ENCODE data around the gene ACBD5. TPM values are rescaled to one million over a fixed set of nuclear protein-coding genes. Genes with fewer than 3 reads are reported as not detected.
"Not testable (repeated sequence)": the region's sequence is repeated elsewhere in the genome, so short reads cannot be mapped to it uniquely, and the experiment has no call there.

The ACBD5 gene, protein sequence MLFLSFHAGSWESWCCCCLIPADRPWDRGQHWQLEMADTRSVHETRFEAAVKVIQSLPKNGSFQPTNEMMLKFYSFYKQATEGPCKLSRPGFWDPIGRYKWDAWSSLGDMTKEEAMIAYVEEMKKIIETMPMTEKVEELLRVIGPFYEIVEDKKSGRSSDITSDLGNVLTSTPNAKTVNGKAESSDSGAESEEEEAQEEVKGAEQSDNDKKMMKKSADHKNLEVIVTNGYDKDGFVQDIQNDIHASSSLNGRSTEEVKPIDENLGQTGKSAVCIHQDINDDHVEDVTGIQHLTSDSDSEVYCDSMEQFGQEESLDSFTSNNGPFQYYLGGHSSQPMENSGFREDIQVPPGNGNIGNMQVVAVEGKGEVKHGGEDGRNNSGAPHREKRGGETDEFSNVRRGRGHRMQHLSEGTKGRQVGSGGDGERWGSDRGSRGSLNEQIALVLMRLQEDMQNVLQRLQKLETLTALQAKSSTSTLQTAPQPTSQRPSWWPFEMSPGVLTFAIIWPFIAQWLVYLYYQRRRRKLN
- total RNA-seq (2014; rRNA removed; shearing (Covaris generic)), result 15.6 and 20.4 TPM in 2 replicates

DNA sequence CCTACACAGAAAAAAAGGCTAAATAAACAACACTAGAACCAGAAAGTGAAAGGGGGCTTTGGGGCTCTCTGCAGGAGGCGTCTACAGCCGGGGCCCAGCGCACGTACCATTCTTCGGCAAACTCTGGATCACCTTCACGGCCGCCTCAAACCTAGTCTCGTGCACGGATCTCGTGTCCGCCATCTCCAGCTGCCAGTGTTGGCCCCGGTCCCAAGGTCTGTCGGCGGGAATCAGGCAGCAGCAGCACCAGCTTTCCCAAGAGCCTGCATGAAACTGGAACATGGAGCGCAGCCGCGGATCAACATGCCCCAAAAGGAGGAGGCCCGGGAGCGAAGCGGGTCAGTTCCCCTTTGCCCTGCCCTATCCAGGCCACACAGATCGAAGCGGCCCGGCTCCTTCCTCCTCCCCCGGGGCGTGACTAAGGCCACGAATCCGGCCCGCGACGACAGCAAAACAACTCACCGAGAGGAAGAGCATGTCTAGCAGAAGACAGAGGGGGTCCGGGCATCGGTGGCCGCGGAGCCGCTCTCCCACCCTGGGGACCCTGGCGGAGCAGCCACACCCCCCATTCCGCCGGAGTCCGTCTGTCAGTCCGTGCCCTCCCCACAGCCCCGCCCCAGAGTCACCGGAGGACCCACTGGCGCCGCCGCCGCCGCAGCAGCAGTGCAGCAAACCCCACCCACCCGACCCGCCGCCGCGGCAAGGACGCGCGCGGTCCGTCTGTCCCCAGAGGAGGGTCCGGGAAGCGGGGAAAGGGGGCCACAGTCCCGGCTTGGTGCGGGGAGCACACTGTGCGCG, at the start of gene ACBD5:
Gene ACBD5, minus strand, starts transcription at position 586 of the 798 bp plus-strand sequence. Its CDS starts 109 bp downstream, at position 477.
- Histone ChIP-seq H3K4me1 (replicated peaks) (peaks cover 19% of the 10 kb centered on the region), H3K36me3 (0 out of 2 replicates have a peak, but pooled peaks cover 5% of the 10 kb centered on the region), H3K27me3 (replicated peaks) (no peaks in the 10 kb centered on the region), H3K4me3 (peak within 1 kb of the TSS; percentile 75), H3K27ac (peak within 1 kb of the TSS; percentile 86), H3K9me3 (replicated peaks) (no peaks in the 10 kb centered on the region)
- DNase-seq (ENCODE audit: low read depth in 1 of 2, low spot score in 2 of 2), result peak; percentile 89 to 91

DNA sequence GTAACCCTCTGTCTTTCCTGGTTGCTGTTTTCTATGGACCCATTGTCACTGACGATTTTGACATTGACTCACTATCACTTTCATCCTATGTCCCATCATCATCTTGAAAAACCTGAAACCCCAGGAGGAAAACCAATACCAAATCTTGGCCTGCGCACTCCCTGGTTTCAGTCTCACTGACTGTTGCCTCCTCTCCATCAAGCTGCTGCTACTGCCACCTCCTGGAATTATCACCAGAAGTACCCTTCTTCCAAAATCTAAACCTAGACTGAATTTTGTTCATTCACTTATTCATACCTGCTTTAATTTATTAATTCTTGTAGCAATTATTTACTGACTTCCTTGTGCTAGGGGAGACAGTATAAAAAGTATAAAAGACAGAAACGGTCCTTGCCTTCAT, 44.5 kb upstream of the ACBD5 start:
- no peak overlapping the region for H3K27ac ChIP-seq
- no peak for DNase-seq (ENCODE audit: low read depth in 1 of 2, low spot score in 2 of 2)
- no peak overlapping the region for H3K4me3 ChIP-seq
- no peaks in the 10 kb centered on the region for H3K4me1 ChIP-seq (replicated peaks)
- H3K27me3 ChIP-seq (replicated peaks), result no peaks in the 10 kb centered on the region
- H3K36me3 ChIP-seq, result no peaks in the 10 kb centered on the region
- H3K9me3 ChIP-seq (replicated peaks), result no peaks in the 10 kb centered on the region

DNA sequence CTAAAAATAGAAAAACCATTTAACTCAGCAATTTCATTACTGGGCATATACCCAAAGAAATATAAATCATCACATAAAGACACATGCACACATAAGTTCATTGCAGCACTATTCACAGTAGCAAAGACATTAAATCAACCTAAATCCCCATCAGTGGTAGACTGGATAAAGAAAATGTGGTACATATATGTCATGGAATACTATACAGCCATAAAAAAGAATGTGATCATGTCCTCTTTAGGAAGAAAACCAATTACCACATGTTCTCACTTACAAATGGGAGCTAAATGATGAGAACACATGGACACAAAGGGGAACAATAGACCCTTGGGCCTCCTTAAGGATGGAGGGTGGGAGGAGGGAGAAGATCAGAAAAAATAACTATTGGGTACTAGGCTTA, 36.0 kb upstream of the ACBD5 start:
- H3K4me1 ChIP-seq (replicated peaks), result no peaks in the 10 kb centered on the region
- no peaks in the 10 kb centered on the region for H3K36me3 ChIP-seq
- no peak for DNase-seq (ENCODE audit: low read depth in 1 of 2, low spot score in 2 of 2)
- no peaks in the 10 kb centered on the region for H3K27me3 ChIP-seq (replicated peaks)
- no peak overlapping the region for H3K27ac ChIP-seq
- no peak overlapping the region for H3K4me3 ChIP-seq
- no peaks in the 10 kb centered on the region for H3K9me3 ChIP-seq (replicated peaks)

DNA sequence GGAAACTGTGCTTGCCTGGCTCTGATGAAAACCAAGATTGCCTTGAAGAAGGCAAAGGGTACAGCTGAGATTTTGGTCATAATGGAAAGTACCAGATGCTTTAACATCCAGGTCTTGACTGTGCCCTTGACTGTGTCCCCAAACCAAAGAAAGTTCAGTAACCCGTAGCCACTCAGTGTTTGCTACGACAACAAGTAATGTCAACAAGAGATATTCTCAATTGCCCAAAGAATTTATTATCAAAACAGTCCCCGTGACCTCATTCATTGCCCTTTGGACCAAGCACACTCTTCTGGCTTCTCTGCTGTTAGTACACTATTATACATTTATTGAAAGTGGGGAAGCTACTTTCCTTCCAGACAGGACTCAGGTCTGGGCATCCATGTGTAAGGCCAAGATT, 25.4 kb upstream of the ACBD5 start:
- H3K36me3 ChIP-seq; H3K27ac ChIP-seq; H3K4me1 ChIP-seq (replicated peaks); H3K27me3 ChIP-seq (replicated peaks); DNase-seq (ENCODE audit: low read depth in 1 of 2, low spot score in 2 of 2); H3K4me3 ChIP-seq; H3K9me3 ChIP-seq (replicated peaks): not testable (repeated sequence)

DNA sequence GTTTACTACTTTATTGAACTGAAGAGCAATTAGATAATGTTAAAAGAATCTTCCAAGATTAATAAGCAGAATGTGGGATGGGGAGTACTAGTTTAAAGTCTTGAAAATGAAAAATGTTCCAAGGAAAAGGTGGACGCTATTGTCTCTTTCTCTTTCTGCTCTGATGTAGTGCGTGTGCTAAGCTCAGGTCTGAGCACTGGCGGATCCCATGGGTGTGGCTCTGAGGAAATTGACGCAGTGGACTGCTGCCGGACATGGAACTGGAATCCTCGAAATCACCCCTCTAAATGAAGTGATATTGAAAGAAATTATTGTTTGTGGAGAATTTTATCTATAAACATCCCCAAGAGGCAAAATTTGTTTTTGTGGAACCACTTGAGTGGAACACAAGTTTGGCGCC, 22.2 kb upstream of the ACBD5 start:
- not testable (repeated sequence) for DNase-seq (ENCODE audit: low read depth in 1 of 2, low spot score in 2 of 2); H3K4me1 ChIP-seq (replicated peaks); H3K4me3 ChIP-seq; H3K27ac ChIP-seq; H3K36me3 ChIP-seq; H3K9me3 ChIP-seq (replicated peaks)
- H3K27me3 ChIP-seq (replicated peaks), result peaks cover 34% of the 10 kb centered on the region

DNA sequence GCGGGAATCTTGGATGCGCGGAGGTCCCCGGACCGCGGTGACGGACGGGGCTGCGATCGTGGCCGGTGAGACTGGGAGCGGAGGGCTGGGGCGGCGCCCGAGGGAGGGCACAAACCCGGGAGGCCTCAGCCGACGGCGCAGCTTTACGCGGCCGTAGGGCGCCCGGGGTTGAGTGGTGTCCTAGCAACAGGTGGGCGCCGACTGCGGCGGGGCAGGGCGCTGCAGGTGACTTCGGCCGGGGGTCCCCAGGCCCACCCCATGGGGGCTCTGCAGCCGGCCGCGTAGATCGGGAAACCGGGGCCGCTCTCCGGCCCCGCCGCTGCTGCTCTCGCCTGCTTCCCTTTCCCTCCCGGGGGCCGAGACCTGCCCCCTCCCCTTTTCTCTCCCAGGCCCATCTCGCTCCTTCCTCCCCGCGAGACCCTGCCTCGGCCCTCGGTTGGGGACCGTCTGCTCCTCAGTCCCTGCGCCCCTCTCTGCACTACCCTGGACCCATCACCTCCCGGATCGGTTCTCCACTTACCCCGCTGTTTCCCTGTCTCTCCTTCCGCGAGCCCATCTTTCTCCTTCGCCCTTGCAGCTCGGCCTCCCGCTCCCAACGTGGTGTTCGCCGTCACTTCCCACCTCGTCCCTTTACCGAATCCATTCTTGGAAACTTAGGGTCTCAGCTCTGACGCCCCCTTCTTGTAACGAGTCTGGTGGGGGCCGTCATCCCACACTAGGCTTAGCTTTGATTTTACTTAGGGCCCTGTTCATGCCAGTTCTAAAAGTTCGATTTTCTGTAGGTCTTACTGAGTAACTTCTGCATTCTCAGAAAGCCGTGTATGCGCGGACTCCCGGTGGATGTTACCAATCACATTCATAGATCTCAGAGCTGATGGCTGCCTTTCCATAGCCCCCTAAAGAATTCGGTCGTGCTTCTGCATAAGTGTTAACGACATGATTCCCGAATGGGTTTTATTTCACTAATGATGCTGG, 18.5 kb upstream of the ACBD5 start:
- H3K4me3 ChIP-seq, result no peak overlapping the region
- DNase-seq (ENCODE audit: low read depth in 1 of 2, low spot score in 2 of 2), result no peak
- H3K27me3 ChIP-seq (replicated peaks), result peaks cover 31% of the 10 kb centered on the region
- H3K9me3 ChIP-seq (replicated peaks), result no peaks in the 10 kb centered on the region
- H3K36me3 ChIP-seq, result no peaks in the 10 kb centered on the region
- H3K4me1 ChIP-seq (replicated peaks), result peaks cover 5% of the 10 kb centered on the region; the same call in 1 of the 2 replicates
- no peak overlapping the region for H3K27ac ChIP-seq

DNA sequence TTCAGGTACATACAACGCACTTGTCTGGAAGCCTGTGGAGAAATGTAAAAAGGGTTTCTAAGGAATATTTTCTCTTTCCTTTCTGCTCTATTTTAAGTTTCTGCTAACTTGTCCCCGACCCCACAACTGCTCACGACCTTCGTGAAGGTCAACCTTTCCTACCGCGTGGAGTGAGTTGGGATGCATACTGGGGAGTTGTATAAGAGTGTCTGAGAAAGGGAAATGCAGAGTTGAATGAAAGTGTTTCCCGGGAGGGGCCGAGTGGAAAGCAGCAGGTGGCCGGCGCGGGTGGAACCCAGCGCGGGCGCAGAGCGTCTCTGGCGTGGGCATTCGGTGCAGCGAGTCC, 17.9 kb upstream of the ACBD5 start:
- Histone ChIP-seq H3K4me1 (replicated peaks) (peaks cover 5% of the 10 kb centered on the region; the same call in 1 of the 2 replicates), H3K36me3 (no peaks in the 10 kb centered on the region), H3K27ac (no peak overlapping the region), H3K9me3 (replicated peaks) (no peaks in the 10 kb centered on the region), H3K4me3 (no peak overlapping the region), H3K27me3 (replicated peaks) (peaks cover 31% of the 10 kb centered on the region)
- DNase-seq (ENCODE audit: low read depth in 1 of 2, low spot score in 2 of 2), result no peak

DNA sequence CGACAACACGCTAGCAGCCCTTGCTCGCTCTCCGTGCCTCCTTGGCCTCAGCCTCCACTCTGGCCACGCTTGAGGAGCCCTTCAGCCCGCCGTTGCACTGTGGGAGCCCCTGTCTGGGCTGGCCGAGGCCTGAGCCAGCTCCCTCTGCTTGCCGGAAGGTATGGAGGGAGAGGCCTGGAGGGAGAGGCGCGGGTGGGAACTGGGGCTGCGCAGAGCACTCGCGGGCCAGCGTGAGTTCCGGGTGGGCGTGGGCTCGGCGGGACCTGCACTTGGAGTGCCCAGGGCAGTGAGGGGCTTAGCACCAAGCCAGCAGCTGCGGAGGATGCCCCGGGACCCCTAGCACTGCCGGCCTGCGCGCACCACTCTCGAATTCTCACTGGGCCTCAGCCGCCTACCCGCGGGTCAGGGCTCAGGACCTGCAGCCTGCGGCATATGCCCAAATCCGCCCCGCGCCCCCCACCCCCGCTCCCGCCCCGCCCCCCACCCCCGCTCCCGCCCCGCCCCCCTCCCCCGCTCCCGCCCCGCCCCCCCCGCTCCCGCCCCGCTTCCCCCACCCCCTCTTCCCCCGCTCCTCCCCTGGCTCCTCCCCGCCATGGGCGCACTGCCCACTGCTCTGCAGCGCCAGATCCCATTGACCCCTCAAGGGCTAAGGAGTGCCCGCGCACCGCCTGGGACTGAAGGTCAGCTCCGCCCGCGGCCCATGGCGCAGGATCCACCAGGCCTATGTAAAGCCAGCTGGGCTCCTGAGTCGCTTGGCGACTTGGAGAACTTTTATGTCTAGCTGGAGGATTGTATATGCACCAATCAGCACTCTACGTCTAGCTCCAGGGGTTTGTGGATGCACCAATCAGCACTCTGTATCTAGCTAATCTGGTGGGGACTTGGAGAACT, 15.9 kb upstream of the ACBD5 start:
- Histone ChIP-seq H3K27me3 (replicated peaks) (peaks cover 31% of the 10 kb centered on the region), H3K9me3 (replicated peaks) (no peaks in the 10 kb centered on the region), H3K36me3 (no peaks in the 10 kb centered on the region), H3K4me3 (no peak overlapping the region), H3K27ac (no peak overlapping the region), H3K4me1 (replicated peaks) (peaks cover 5% of the 10 kb centered on the region; the same call in 1 of the 2 replicates)
- no peak for DNase-seq (ENCODE audit: low read depth in 1 of 2, low spot score in 2 of 2)

DNA sequence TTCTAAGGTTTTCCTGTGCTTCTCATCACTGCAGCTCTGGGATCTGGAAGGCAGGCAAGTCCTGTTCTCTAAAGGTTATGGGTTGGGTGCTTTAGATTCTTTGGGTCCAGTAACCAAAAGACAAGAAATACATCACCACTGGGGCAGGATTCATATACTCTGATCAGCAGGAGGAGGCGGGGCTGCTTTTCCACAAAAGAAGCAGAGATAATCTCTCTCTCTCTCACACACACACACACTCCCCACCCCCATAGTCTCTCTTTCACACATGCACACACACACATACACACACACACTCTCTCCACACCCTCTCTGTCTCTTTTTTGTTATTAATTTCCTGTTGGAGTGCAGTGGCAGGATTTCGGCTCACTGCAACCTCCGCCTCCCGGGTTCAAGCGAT, 13.0 kb upstream of the ACBD5 start:
- no peaks in the 10 kb centered on the region for H3K9me3 ChIP-seq (replicated peaks)
- DNase-seq (ENCODE audit: low read depth in 1 of 2, low spot score in 2 of 2), result no peak
- no peak overlapping the region for H3K4me3 ChIP-seq
- 0 out of 2 replicates have a peak, but pooled peaks cover under 1% of the 10 kb centered on the region for H3K4me1 ChIP-seq (replicated peaks)
- peaks cover 7% of the 10 kb centered on the region for H3K27me3 ChIP-seq (replicated peaks)
- H3K36me3 ChIP-seq, result no peaks in the 10 kb centered on the region
- no peak overlapping the region for H3K27ac ChIP-seq

DNA sequence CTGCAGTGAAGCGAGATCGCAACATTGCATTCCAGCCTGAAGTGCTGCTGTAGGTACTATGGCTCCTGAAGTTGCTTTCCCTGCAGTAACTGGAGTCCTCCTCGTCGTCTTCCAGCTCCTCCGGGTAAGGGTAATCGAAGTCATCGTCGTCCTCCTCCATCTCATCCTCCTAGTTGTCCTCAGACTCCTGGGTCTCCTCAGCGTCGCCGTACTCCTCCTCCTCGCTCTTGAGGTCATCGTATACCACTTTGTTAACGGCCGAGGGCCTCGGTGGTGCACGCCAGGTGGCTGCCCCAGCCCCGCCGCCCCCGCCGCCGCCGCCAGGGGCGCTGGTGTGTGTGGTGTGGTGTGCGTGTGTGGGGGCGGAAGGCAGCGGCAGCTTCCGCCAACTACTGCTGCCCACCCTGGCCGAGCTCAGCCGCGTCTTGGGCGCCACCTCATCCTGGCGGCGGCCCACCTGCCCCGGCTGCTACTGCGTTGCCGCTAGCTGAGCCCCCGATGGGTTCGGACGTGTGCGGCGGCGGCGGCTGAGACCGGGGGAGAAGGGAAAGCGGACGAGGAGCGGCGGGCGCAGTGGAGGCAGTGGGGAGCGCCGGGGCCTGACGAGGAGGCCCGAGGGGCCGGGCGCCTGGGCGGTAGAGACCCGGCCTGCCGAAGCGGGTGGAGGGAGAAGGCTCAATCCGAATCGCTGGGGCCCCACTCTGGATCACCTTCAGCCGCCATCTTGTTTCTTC, 11.8 kb upstream of the ACBD5 start:
- DNase-seq (ENCODE audit: low read depth in 1 of 2, low spot score in 2 of 2), result no peak
- H3K27ac ChIP-seq, result no peak overlapping the region

DNA sequence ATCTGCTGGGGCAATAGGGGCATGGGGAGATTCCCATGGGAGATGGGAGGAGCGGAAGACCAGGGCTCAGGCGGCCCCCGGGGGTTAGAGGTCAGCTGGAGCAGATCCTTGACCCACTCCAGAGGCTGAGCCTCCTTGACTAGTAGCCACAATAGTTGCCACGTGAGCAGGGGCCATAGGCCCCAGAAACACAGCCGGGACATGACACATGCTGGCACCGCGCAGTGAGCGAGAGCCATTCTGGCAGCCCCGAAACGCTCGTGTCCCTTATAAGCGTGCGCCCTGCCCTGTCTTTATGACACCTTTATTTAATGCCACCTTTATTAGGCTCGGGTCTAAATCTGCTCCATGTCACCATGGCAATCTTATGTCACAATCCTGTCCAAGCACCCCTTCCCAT, 11.0 kb upstream of the ACBD5 start:
- Histone ChIP-seq H3K27ac (no peak overlapping the region), H3K36me3 (no peaks in the 10 kb centered on the region), H3K27me3 (replicated peaks) (0 out of 2 replicates have a peak, but pooled peaks cover 4% of the 10 kb centered on the region), H3K4me3 (no peak overlapping the region), H3K4me1 (replicated peaks) (no peaks in the 10 kb centered on the region), H3K9me3 (replicated peaks) (no peaks in the 10 kb centered on the region)
- DNase-seq (ENCODE audit: low read depth in 1 of 2, low spot score in 2 of 2), result no peak

More for the DNA sequence above, 11.8 kb upstream of the ACBD5 start:
- no peaks in the 10 kb centered on the region for H3K4me1 ChIP-seq (replicated peaks)
- H3K4me3 ChIP-seq, result no peak overlapping the region
- H3K27me3 ChIP-seq (replicated peaks), result 0 out of 2 replicates have a peak, but pooled peaks cover 4% of the 10 kb centered on the region
- no peaks in the 10 kb centered on the region for H3K36me3 ChIP-seq
- H3K9me3 ChIP-seq (replicated peaks), result no peaks in the 10 kb centered on the region

DNA sequence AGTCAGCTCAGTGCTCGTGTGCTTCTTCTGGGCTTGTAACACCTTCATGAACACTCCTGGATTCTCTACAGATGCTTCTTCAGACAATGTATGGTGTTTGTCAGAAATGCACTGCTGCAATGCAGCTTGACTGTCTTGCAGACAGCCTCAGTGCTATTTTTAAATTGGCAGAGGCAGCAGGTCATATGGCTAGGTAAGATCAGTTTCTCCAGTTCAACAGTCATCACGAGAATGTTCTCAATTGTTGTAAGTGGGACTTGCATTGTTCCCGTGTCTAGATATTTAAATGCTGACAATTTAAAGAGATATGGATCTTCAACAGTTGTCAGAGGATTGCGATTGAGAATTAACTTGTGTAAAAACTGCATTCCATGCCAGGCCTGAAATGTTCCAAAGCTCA, 7.6 kb upstream of the ACBD5 start:
- Histone ChIP-seq H3K4me3 (no peak overlapping the region), H3K9me3 (replicated peaks) (no peaks in the 10 kb centered on the region), H3K27ac (no peak overlapping the region), H3K36me3 (no peaks in the 10 kb centered on the region), H3K4me1 (replicated peaks) (peaks cover 6% of the 10 kb centered on the region), H3K27me3 (replicated peaks) (0 out of 2 replicates have a peak, but pooled peaks cover 4% of the 10 kb centered on the region)
- no peak for DNase-seq (ENCODE audit: low read depth in 1 of 2, low spot score in 2 of 2)
